Fibroblast of skin of scalp (primary cell): ENCODE data around the gene MPDZ.
"Not testable (repeated sequence)": the region's sequence is repeated elsewhere in the genome, so short reads cannot be mapped to it uniquely, and the experiment has no call there.

ENCODE experiments used
- DNase-seq: peaks from one replicate; pipeline ENCODE4 v3.0.0-alpha.2; 2013

The MPDZ gene

GRCh38 chr9:13263511-13263910 lies 16.0 kb downstream of the MPDZ start:
- no peak for DNase-seq

DNA sequence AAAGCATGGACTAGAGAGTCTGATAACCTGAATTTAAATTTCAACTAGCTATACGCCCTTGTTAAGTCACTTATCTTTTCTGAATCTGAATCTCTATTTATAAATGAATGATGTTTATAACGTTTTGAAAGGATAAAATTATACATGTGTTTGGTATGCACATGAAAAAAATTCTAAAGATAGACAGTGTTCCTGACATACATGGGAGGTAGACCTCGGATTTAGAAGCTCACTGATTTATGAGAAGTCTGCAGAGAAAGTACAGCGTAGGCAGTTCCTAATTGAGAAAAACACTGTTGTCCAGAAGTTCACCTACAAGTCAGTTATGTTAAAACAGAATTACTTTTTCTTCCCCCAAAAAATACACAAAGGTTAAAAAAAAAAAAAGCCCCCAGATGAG lies 26.6 kb downstream of the MPDZ start:
- DNase-seq: no peak

- DNase-seq: no peak
Observed at GRCh38 chr9:13244181-13244580, 35.3 kb downstream of the MPDZ start.

- DNase-seq: no peak
Observed at GRCh38 chr9:13241283-13241682, 38.2 kb downstream of the MPDZ start.

GRCh38 chr9:13239660-13240059 lies 39.8 kb downstream of the MPDZ start:
- DNase-seq: no peak

DNA sequence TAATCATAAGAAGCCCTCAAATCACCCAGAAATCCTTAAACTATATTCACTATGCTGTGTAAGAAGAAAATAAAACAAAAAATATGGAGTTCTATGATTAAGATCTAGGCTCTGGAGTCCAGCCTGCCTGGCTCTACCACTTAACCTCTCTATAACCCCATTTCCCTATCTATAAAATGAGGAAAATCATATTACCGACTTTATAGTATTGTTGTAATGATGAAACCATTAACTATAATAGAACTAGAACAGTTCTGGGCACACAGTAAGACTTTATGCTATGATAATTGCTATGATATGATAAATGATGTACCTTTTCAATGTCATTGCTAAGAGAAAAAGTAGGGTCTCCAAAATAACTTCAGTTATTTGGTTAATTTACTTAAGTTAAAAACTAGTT lies 40.3 kb downstream of the MPDZ start:
- no peak for DNase-seq

DNA sequence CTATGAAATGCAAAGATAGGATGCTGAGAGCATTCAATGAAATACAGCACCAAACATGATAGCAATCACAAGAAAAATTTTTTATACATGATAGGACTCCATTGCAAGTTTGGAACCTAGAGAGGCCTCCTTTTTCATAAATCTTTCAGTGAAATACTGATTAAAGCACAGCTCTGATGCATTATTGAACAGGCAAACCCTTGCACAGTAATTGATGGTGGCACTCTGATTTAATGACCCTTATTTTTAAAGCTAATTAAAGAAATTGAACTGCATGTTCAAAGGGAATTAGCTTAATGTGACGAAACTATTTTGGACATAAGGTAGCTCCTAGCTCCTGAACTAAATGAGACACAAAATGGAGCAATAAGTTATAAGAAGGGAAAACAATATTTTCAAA lies 44.6 kb downstream of the MPDZ start:
- DNase-seq: no peak

DNA sequence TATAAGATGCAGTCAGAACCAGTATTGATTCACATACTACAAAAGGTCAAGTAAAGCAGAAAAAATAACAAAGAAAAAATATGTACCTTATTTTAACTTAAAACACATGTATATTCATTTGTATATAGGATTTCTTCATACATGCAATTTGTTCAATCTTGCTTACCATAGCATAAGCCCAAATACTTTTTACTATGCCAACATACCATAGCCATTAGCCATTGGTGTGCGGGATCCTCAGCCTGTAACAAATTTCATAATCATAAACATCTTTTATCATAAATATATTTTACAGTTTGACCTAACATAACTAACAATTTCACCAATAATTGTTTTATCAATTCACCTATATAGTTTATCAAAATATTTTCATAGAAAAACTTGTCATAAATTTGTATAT lies 51.1 kb downstream of the MPDZ start:
- DNase-seq: peak; percentile 46

- no peak for DNase-seq
Observed at GRCh38 chr9:13224366-13224765, 55.1 kb downstream of the MPDZ start.

DNA sequence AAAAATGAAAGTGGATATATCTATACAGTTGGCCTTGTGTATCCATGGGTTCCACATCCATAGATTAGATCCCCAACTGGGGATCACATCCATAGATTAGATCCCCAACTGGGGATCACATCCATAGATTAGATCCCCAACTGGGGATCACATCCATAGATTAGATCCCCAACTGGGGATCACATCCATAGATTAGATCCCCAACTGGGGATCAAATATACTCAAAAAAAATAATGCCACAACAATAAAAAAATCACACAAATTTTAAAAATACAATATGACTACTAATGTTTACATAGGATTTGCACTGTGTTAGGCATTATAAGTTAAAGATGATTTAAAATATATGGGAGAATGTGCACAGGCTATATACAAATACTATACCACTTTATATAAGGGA lies 56.8 kb downstream of the MPDZ start:
- DNase-seq: not testable (repeated sequence)

- DNase-seq: no peak
Observed at GRCh38 chr9:13221741-13222140, 57.8 kb downstream of the MPDZ start.

DNA sequence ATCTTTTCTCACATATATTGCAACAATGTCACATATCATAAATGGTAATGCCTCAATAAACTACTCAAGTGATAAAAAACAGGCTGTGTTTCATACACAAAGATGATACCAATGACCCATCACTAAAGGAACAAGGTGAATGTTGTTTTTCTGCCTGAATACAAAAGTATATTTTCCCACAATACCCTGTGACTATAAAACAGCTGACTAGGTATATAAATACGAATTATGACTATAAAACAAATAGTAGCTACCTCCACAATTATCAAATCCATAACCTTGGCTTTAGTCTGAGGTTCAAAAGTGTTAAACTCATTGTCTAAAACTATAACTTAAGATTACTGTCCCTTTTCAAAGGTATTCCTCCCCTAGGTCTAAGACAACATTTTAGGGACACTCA lies 58.7 kb downstream of the MPDZ start:
- no peak for DNase-seq

DNA sequence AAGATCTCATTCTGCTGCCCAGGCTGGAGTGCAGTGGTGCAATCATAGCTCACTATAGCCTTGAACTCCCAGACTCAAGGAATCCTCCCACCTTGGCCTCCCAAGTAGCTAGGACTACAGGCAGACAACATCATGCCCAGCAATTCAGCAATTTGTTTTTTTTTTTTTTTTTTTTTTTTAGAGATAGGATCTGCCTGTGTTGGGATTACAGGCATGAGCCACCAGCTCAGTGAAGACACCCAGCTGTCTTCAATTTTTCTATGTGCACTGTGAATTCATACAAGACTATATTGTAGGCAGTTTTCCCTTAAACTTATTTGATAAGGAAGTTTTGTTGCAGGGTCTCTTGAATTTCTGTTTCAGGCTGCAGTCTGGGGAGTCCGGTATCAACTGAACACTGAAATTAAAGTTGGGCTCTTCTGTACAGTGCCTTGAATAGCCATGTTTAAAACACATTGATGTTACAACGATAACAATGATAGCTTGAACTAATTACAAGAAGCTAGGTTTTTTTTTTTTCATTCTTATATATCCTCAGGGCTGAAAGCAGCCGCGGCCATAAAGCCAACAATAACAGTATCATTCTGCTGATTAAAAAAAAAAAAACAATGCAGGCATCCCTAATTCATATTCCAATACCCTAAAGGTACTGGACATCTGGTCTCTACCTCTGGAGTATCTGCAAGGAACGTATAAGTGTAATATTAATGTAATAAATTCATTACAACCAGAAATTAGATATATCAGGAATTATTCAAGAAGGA lies 63.5 kb downstream of the MPDZ start:
- DNase-seq: no peak

- DNase-seq: no peak
Observed at GRCh38 chr9:13213998-13214397, 65.5 kb downstream of the MPDZ start.

DNA sequence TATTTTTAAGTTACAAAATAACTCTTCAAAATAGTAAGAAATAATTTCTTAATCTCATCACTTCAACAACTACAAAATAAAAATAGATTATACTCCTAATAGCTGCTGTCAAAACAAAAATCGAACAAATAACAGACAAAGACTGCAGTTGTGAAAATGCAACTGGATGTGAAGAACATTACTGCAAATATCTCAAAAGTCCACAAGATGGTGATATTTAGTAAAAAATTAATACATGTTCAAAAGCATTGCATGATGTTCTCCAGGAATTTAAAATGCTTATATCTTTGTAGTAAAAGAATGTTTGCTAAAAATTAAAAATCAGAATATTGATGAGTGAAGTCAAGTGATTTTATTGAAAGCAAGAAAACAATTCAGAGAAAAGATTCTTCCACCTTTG lies 66.2 kb downstream of the MPDZ start:
- DNase-seq: peak; percentile 40

DNA sequence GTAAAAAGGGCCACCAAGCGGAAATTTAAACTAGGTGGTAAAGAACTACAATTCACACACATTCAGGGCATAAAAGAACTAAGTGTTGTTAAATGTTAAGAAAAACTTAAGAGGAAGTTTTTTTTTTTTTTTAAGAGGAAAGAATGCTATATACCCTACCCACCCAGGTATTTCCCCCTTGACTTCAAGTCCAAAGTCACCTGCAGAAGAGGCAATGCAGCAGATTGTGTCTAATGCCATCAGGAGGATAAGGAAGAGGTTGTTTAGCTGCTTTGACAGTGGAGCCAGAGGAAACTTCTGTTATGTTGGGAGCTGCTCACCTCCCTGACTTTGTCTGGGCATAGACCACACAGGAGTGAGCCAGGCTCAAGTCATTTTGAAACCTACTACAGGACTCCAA lies 69.2 kb downstream of the MPDZ start:
- DNase-seq: no peak

- no peak for DNase-seq
Observed at GRCh38 chr9:13209498-13209897, 70.0 kb downstream of the MPDZ start.

- no peak for DNase-seq
Observed at GRCh38 chr9:13205824-13206223, 73.7 kb downstream of the MPDZ start.

DNA sequence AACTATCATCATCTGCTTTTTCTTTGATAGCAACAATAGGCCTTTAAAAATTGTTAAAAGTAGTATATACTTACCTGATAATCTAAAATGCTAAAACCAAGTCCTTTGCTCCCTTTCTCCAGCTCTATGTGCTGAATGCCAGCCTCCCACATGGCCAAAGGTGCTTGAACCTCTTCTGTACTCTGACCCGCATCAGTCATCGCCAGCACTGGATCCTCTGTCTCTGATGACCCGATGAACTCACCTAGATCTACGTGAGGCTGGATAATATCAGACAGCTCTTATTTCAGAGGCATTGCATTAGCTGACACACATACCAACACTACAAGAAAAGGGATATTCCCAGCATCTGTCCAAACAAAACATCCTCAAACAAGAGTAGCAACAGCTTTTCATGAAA lies 89.5 kb downstream of the MPDZ start:
- no peak for DNase-seq

DNA sequence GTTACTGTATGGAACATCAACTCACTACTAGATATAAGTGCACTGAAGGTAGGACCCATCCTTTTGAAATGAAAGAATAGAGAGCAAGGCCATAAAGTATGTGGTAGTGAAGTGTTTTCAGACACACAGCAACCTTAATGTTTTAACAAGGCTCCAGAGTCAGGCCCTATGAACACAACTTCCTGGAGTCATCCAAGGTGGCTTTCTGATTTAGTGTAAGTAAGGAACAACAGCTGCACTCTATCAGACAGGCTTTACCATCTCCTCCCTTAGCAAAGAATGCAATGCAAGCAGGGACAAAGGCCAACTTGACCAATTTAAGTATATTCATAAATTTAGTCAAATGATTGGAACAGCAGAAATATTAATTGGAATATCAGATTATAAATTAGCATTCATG lies 90.1 kb downstream of the MPDZ start:
- no peak for DNase-seq

GRCh38 chr9:13186774-13187173 lies 92.7 kb downstream of the MPDZ start:
- no peak for DNase-seq

- DNase-seq: no peak
Observed at GRCh38 chr9:13186091-13186490, 93.4 kb downstream of the MPDZ start.

- DNase-seq: peak; percentile 10
Observed at GRCh38 chr9:13181652-13182051, 97.8 kb downstream of the MPDZ start.

DNA sequence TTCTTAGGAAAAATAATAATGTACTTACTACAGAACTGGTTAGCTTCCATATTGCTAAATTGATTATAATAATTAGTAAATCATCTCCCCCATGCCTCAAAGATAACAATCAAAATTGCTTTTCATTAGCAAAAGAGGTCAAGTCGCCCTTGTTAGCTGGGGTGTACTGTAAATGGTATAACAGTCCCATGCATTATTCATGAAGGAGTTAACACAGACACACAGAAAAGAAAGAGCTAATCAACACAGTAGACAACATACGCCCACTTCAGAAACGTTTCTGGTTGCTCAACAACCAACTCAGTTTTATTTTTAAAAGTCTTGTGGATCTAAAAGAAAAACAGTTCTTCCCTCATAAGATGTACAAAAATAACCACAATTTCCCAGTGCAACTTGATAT lies 100.2 kb downstream of the MPDZ start:
- DNase-seq: no peak

- DNase-seq: no peak
Observed at GRCh38 chr9:13175732-13176131, 103.8 kb downstream of the MPDZ start.
